DND-41 (cell line): ENCODE measurements around the gene PDZRN4.

Experiments used
- EZH2 ChIP-seq: IDR thresholded peaks from 3 replicates; pipeline ENCODE4 v1.6.1; 2012; ENCODE audit warnings: borderline replicate concordance, low read depth, mild to moderate bottlenecking, moderate library complexity, low read length, inconsistent platforms; ENCODE audit not compliant: severe bottlenecking
- TF ChIP-seq, protein P1 (sequence below): IDR thresholded peaks from 2 replicates; pipeline ENCODE4 v1.5.1; 2012; ENCODE audit warnings: borderline replicate concordance, low read length, moderate library complexity, mild to moderate bottlenecking; ENCODE audit not compliant: poor library complexity, severe bottlenecking; ENCODE audit errors: extremely low read depth

- TF ChIP-seq, protein P1, sequence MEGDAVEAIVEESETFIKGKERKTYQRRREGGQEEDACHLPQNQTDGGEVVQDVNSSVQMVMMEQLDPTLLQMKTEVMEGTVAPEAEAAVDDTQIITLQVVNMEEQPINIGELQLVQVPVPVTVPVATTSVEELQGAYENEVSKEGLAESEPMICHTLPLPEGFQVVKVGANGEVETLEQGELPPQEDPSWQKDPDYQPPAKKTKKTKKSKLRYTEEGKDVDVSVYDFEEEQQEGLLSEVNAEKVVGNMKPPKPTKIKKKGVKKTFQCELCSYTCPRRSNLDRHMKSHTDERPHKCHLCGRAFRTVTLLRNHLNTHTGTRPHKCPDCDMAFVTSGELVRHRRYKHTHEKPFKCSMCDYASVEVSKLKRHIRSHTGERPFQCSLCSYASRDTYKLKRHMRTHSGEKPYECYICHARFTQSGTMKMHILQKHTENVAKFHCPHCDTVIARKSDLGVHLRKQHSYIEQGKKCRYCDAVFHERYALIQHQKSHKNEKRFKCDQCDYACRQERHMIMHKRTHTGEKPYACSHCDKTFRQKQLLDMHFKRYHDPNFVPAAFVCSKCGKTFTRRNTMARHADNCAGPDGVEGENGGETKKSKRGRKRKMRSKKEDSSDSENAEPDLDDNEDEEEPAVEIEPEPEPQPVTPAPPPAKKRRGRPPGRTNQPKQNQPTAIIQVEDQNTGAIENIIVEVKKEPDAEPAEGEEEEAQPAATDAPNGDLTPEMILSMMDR = no peak
- TF ChIP-seq EZH2 = no peak
These were observed 298.6 kb downstream of the PDZRN4 start for GRCh38 chr12:41486718-41487117.
